ENCODE measurements around the gene PILRB.
A peak's percentile ranks its signal among the peaks of the same experiment; 100 is the strongest.
"Not testable (repeated sequence)": the region's sequence is repeated elsewhere in the genome, so short reads cannot be mapped to it uniquely, and the experiment has no call there.

Gene PILRB

GRCh38 chr7:100358027-100358856 lies at the start of gene PILRB:
Gene PILRB, plus strand, starts transcription at chr7:100358117. Its CDS starts 186 bp downstream, at chr7:100358303.
- no peak within 1 kb of the TSS for H3K27ac Mint-ChIP-seq
- no peak within 1 kb of the TSS for H3K4me3 Mint-ChIP-seq
- peaks cover 51% of the 10 kb centered on the region for H3K36me3 Mint-ChIP-seq (ENCODE audit: low read depth)

GRCh38 chr7:100318329-100318728 lies 39.6 kb upstream of the PILRB start:
- not testable (repeated sequence) for H3K27me3 Mint-ChIP-seq (ENCODE audit: low read depth, poor library complexity); H3K4me1 Mint-ChIP-seq; DNase-seq; H3K27ac Mint-ChIP-seq; H3K4me3 Mint-ChIP-seq; H3K9me3 Mint-ChIP-seq
- H3K36me3 Mint-ChIP-seq (ENCODE audit: low read depth): peaks cover 24% of the 10 kb centered on the region

More at GRCh38 chr7:100358027-100358856, at the start of gene PILRB:
- H3K27me3 Mint-ChIP-seq (ENCODE audit: low read depth, poor library complexity): no peaks in the 10 kb centered on the region
- no peak for DNase-seq
- H3K9me3 Mint-ChIP-seq: no peaks in the 10 kb centered on the region
- no peak for TF ChIP-seq CTCF (IDR thresholded peaks at IDR 0.05)
- H3K4me1 Mint-ChIP-seq: peaks cover 5% of the 10 kb centered on the region

- H3K4me1 Mint-ChIP-seq; DNase-seq; H3K9me3 Mint-ChIP-seq; H3K27me3 Mint-ChIP-seq (ENCODE audit: low read depth, poor library complexity); H3K4me3 Mint-ChIP-seq; H3K27ac Mint-ChIP-seq: not testable (repeated sequence)
- peaks cover 42% of the 10 kb centered on the region for H3K36me3 Mint-ChIP-seq (ENCODE audit: low read depth)
Measured at GRCh38 chr7:100321648-100322047, 36.3 kb upstream of the PILRB start.

GRCh38 chr7:100324194-100324593 lies 33.7 kb upstream of the PILRB start:
- H3K27ac Mint-ChIP-seq: peak overlapping the region; percentile 82
- H3K27me3 Mint-ChIP-seq (ENCODE audit: low read depth, poor library complexity); H3K4me3 Mint-ChIP-seq; H3K4me1 Mint-ChIP-seq; H3K9me3 Mint-ChIP-seq; DNase-seq: not testable (repeated sequence)
- peaks cover 55% of the 10 kb centered on the region for H3K36me3 Mint-ChIP-seq (ENCODE audit: low read depth)

- H3K36me3 Mint-ChIP-seq (ENCODE audit: low read depth): peaks cover 42% of the 10 kb centered on the region
- H3K27me3 Mint-ChIP-seq (ENCODE audit: low read depth, poor library complexity); DNase-seq; H3K4me3 Mint-ChIP-seq; H3K4me1 Mint-ChIP-seq; H3K9me3 Mint-ChIP-seq; H3K27ac Mint-ChIP-seq: not testable (repeated sequence)
Measured at GRCh38 chr7:100325671-100326070, 32.2 kb upstream of the PILRB start.

- H3K9me3 Mint-ChIP-seq; H3K27me3 Mint-ChIP-seq (ENCODE audit: low read depth, poor library complexity); H3K27ac Mint-ChIP-seq; H3K4me1 Mint-ChIP-seq; DNase-seq; H3K4me3 Mint-ChIP-seq: not testable (repeated sequence)
- peaks cover 39% of the 10 kb centered on the region for H3K36me3 Mint-ChIP-seq (ENCODE audit: low read depth)
Measured at GRCh38 chr7:100326914-100327313, 31.0 kb upstream of the PILRB start.

GRCh38 chr7:100335566-100336466 lies 22.1 kb upstream of the PILRB start:
- not testable (repeated sequence) for H3K27me3 Mint-ChIP-seq (ENCODE audit: low read depth, poor library complexity); H3K9me3 Mint-ChIP-seq
- peak overlapping the region; percentile 97 for H3K27ac Mint-ChIP-seq
- peak overlapping the region; percentile 88 for H3K4me3 Mint-ChIP-seq
- DNase-seq: peak; percentile 91
- H3K36me3 Mint-ChIP-seq (ENCODE audit: low read depth): peaks cover 25% of the 10 kb centered on the region
- peaks cover 11% of the 10 kb centered on the region for H3K4me1 Mint-ChIP-seq

- H3K4me3 Mint-ChIP-seq: peak overlapping the region; percentile 11
- not testable (repeated sequence) for H3K9me3 Mint-ChIP-seq; H3K27ac Mint-ChIP-seq; H3K27me3 Mint-ChIP-seq (ENCODE audit: low read depth, poor library complexity); DNase-seq
- H3K36me3 Mint-ChIP-seq (ENCODE audit: low read depth): peaks cover 38% of the 10 kb centered on the region
- H3K4me1 Mint-ChIP-seq: peaks cover 21% of the 10 kb centered on the region
Measured at GRCh38 chr7:100338083-100338696, 19.7 kb upstream of the PILRB start.

GRCh38 chr7:100341286-100341685 lies 16.6 kb upstream of the PILRB start:
- H3K4me1 Mint-ChIP-seq: peaks cover 23% of the 10 kb centered on the region
- not testable (repeated sequence) for H3K9me3 Mint-ChIP-seq; H3K4me3 Mint-ChIP-seq; H3K27ac Mint-ChIP-seq; H3K27me3 Mint-ChIP-seq (ENCODE audit: low read depth, poor library complexity); DNase-seq
- H3K36me3 Mint-ChIP-seq (ENCODE audit: low read depth): peaks cover 50% of the 10 kb centered on the region
